Activated CD4-positive, CD25-positive, alpha-beta regulatory T cell treated with anti-CD3 and anti-CD28 coated beads, Interleukin-2, amount 50 U/mL, for 72 hours (primary cell): Measurements from ENCODE around the gene KISS1.

ENCODE experiments used
- DNase-seq: peaks from one replicate; pipeline ENCODE4 v3.0.0; 2021

Gene KISS1

GRCh38 chr1:204190212-204191211 is 5.8 kb downstream of the KISS1 start:
- DNase-seq = no peak

- DNase-seq = no peak
These were observed 7.2 kb downstream of the KISS1 start for GRCh38 chr1:204188959-204189639.

GRCh38 chr1:204186597-204186996 is 9.7 kb downstream of the KISS1 start:
- DNase-seq = no peak

- DNase-seq = no peak
These were observed 15.2 kb downstream of the KISS1 start for GRCh38 chr1:204181116-204181515.

GRCh38 chr1:204180133-204180532 is 16.2 kb downstream of the KISS1 start:
- no peak for DNase-seq

GRCh38 chr1:204178487-204179281 is 17.6 kb downstream of the KISS1 start:
- DNase-seq = no peak

- DNase-seq = no peak
These were observed 19.2 kb downstream of the KISS1 start for GRCh38 chr1:204177133-204177532.

GRCh38 chr1:204176049-204176448 is 20.2 kb downstream of the KISS1 start:
- DNase-seq = no peak

- DNase-seq = no peak
These were observed 21.3 kb downstream of the KISS1 start for GRCh38 chr1:204174958-204175357.

GRCh38 chr1:204172404-204173029 is 23.8 kb downstream of the KISS1 start:
- DNase-seq = no peak

GRCh38 chr1:204171751-204172178 is 24.5 kb downstream of the KISS1 start:
- no peak for DNase-seq

GRCh38 chr1:204170494-204171155 is 25.7 kb downstream of the KISS1 start:
- no peak for DNase-seq

- DNase-seq = no peak
These were observed 26.4 kb downstream of the KISS1 start for GRCh38 chr1:204169858-204170257.

- no peak for DNase-seq
These were observed 28.6 kb downstream of the KISS1 start for GRCh38 chr1:204167730-204168129.

- no peak for DNase-seq
These were observed 30.1 kb downstream of the KISS1 start, which contains the start of gene REN for GRCh38 chr1:204166219-204166618. Gene REN, minus strand, starts transcription at chr1:204166337. Its CDS starts 44 bp downstream, at chr1:204166293.

GRCh38 chr1:204162494-204163074 is 33.7 kb downstream of the KISS1 start:
- peak; percentile 83 for DNase-seq

GRCh38 chr1:204161609-204162493 is 34.4 kb downstream of the KISS1 start:
- DNase-seq = no peak

GRCh38 chr1:204157962-204158361 is 38.3 kb downstream of the KISS1 start:
- no peak for DNase-seq

- DNase-seq = no peak
These were observed 40.4 kb downstream of the KISS1 start for GRCh38 chr1:204155881-204156280.

GRCh38 chr1:204154568-204155255 is 41.6 kb downstream of the KISS1 start:
- no peak for DNase-seq
